KMS-11 (cell line): ENCODE results near the gene ITGAV.

Source experiments
- H2AFZ ChIP-seq: fragments of 200-600 bp; sonication (generic); 2 replicates; pipeline ENCODE4 v1.6.1; 2016; ENCODE audit warnings: antibody characterized with exemption, mixed run types, low read depth
- H3K27ac ChIP-seq: fragments of 200-600 bp; sonication (generic); 2 replicates; pipeline ENCODE4 v1.6.1; 2016; ENCODE audit warnings: mild to moderate bottlenecking, mixed run types
- H3K27me3 ChIP-seq: fragments of 200-600 bp; sonication (generic); 2 replicates; pipeline ENCODE4 v1.6.1; 2017; ENCODE audit warnings: mild to moderate bottlenecking, low read depth, mixed run types, moderate library complexity; ENCODE audit not compliant: insufficient read depth
- H3K36me3 ChIP-seq: fragments of 200-600 bp; sonication (generic); 2 replicates; pipeline ENCODE4 v1.6.1; 2017; ENCODE audit warnings: mild to moderate bottlenecking, mixed run types; ENCODE audit not compliant: insufficient read depth
- H3K4me1 ChIP-seq: fragments of 200-600 bp; sonication (generic); 2 replicates; pipeline ENCODE4 v1.6.1; 2016; ENCODE audit warnings: mild to moderate bottlenecking, low read depth, mixed run types; ENCODE audit not compliant: poor library complexity, severe bottlenecking
- H3K4me2 ChIP-seq: fragments of 200-600 bp; sonication (generic); 2 replicates; pipeline ENCODE4 v1.7.0; 2016; ENCODE audit warnings: mild to moderate bottlenecking, mixed run types
- H3K4me3 ChIP-seq: fragments of 200-600 bp; sonication (generic); IDR thresholded peaks from 2 replicates; pipeline ENCODE4 v1.6.1; 2017; ENCODE audit warnings: low read depth, low read length, mixed read lengths; ENCODE audit not compliant: insufficient read depth
- H3K79me2 ChIP-seq: fragments of 200-600 bp; sonication (generic); 2 replicates; pipeline ENCODE4 v1.6.1; 2016; ENCODE audit warnings: low read depth, mixed run types; ENCODE audit not compliant: insufficient read depth
- H3K9ac ChIP-seq: fragments of 200-600 bp; sonication (generic); 2 replicates; pipeline ENCODE4 v1.6.1; 2016; ENCODE audit warnings: mild to moderate bottlenecking, mixed run types
- H4K20me1 ChIP-seq: fragments of 200-600 bp; sonication (generic); 2 replicates; pipeline ENCODE4 v1.6.1; 2016; ENCODE audit warnings: mild to moderate bottlenecking, mixed run types; ENCODE audit not compliant: insufficient read depth
- TF ChIP-seq, protein P1 (sequence below): fragments of 200-600 bp; sonication (generic); conservative IDR thresholded peaks from 2 replicates; pipeline ENCODE4 v1.6.1; 2017; ENCODE audit warnings: low read depth, mild to moderate bottlenecking, antibody characterized with exemption, low read length, moderate library complexity, mixed read lengths

ITGAV gene

DNA sequence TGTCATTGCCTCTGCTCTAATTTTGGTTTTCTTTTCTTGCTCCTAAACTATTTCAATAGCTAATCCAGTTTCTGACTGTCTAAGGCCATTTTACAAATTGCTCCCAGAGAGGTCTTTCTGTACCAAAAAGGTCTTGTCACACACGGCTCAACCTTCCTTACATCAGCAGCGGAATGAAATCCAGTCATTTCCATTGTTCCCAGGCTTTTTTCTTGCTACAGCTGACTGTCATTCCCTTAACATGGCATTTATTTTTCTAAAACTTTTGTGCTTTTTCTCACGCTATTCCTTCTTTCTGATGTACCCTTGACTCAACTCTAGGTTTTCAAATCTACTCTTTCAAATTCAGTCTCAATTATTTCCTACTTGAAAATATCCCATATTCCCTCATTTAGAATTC, 128.3 kb downstream of the ITGAV start:
- Histone ChIP-seq H2AFZ (no peak overlapping the region), H3K27ac (no peak overlapping the region), H3K4me1 (no peaks in the 10 kb centered on the region)

DNA sequence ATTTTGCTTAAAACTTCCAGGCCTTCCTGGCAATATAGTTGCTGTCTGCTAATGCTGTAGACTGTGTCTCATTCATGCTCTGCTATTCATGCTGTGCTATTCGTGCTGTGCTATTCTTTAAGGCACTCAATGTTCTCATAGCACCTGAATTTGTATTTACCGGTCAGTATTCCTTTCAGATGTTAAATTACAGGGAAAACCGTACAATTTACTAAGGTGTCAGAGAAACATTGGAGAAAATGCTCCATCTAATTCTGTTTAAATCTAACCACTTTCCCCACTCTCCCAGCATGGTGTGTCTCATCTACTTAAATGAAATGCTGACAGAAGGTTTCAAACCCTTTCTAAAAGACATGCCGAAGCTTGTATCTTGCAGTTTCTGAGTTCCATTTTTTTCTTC, 129.0 kb downstream of the ITGAV start:
- no peaks in the 10 kb centered on the region for H4K20me1 ChIP-seq
- H3K4me2 ChIP-seq: no peak overlapping the region
- no peak overlapping the region for H3K4me3 ChIP-seq
- no peak overlapping the region for H3K9ac ChIP-seq
- H3K27ac ChIP-seq: no peak overlapping the region
- H3K36me3 ChIP-seq: no peaks in the 10 kb centered on the region
- H3K79me2 ChIP-seq: no peaks in the 10 kb centered on the region
- TF ChIP-seq, protein P1, sequence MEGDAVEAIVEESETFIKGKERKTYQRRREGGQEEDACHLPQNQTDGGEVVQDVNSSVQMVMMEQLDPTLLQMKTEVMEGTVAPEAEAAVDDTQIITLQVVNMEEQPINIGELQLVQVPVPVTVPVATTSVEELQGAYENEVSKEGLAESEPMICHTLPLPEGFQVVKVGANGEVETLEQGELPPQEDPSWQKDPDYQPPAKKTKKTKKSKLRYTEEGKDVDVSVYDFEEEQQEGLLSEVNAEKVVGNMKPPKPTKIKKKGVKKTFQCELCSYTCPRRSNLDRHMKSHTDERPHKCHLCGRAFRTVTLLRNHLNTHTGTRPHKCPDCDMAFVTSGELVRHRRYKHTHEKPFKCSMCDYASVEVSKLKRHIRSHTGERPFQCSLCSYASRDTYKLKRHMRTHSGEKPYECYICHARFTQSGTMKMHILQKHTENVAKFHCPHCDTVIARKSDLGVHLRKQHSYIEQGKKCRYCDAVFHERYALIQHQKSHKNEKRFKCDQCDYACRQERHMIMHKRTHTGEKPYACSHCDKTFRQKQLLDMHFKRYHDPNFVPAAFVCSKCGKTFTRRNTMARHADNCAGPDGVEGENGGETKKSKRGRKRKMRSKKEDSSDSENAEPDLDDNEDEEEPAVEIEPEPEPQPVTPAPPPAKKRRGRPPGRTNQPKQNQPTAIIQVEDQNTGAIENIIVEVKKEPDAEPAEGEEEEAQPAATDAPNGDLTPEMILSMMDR: no peak
- H3K27me3 ChIP-seq: no peaks in the 10 kb centered on the region
- H3K4me1 ChIP-seq: no peaks in the 10 kb centered on the region
- H2AFZ ChIP-seq: no peak overlapping the region

More for the DNA sequence above, 128.3 kb downstream of the ITGAV start:
- Histone ChIP-seq H4K20me1 (no peaks in the 10 kb centered on the region), H3K36me3 (no peaks in the 10 kb centered on the region), H3K27me3 (no peaks in the 10 kb centered on the region), H3K4me3 (no peak overlapping the region), H3K4me2 (no peak overlapping the region), H3K9ac (no peak overlapping the region), H3K79me2 (no peaks in the 10 kb centered on the region)
- TF ChIP-seq, protein P1: no peak

DNA sequence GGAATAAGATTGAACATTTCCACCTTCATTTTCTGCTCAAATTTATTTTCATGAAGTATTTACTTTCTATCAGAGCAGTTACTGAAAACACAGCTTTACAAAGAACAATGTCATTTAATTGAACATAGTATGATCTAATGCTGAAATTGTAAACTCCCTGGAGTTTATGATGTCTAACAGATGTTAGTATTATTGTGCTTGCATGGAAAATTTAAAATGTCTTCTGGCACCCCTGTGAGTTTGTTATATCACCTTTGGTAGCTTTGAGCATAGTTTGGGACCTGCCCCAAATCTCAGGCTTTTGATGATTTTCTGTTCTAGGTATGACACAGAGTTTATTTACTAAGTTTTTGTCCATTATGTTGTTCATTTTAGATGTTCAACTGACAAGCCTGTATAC, 132.1 kb downstream of the ITGAV start:
- no peaks in the 10 kb centered on the region for H3K36me3 ChIP-seq
- H3K4me3 ChIP-seq: no peak overlapping the region
- no peak overlapping the region for H3K4me2 ChIP-seq
- no peak overlapping the region for H3K9ac ChIP-seq
- no peak overlapping the region for H2AFZ ChIP-seq
- no peaks in the 10 kb centered on the region for H3K79me2 ChIP-seq
- no peak overlapping the region for H3K27ac ChIP-seq
- no peaks in the 10 kb centered on the region for H3K4me1 ChIP-seq
- TF ChIP-seq, protein P1: no peak
- no peaks in the 10 kb centered on the region for H4K20me1 ChIP-seq
- no peaks in the 10 kb centered on the region for H3K27me3 ChIP-seq

DNA sequence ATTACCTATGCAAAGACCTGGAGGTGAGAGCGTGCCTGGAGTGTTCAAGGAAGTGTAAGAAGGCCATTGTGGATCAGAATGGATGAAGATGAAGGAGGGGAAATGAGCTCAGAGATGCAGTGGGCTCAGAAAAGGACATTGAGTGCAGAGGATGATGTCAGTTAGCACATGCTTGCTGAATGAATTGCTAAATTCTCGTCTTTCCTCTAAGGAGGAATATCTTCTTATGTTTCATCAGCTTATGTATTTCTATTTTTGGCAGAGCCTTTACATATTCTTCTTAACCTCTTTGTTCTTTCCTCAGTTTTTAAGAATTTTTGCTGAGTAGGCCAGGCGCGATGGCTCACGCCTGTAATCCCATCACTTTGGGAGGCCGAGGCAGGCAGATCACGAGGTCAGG, 134.9 kb downstream of the ITGAV start:
- TF ChIP-seq, protein P1: no peak
- H4K20me1 ChIP-seq: no peaks in the 10 kb centered on the region
- H2AFZ ChIP-seq: no peak overlapping the region
- H3K9ac ChIP-seq: no peak overlapping the region
- no peaks in the 10 kb centered on the region for H3K27me3 ChIP-seq
- no peak overlapping the region for H3K4me2 ChIP-seq
- no peaks in the 10 kb centered on the region for H3K4me1 ChIP-seq
- H3K4me3 ChIP-seq: no peak overlapping the region
- no peaks in the 10 kb centered on the region for H3K36me3 ChIP-seq
- H3K27ac ChIP-seq: no peak overlapping the region
- no peaks in the 10 kb centered on the region for H3K79me2 ChIP-seq
